Measurements from ENCODE around the gene EPHA4.

The EPHA4 gene

DNA sequence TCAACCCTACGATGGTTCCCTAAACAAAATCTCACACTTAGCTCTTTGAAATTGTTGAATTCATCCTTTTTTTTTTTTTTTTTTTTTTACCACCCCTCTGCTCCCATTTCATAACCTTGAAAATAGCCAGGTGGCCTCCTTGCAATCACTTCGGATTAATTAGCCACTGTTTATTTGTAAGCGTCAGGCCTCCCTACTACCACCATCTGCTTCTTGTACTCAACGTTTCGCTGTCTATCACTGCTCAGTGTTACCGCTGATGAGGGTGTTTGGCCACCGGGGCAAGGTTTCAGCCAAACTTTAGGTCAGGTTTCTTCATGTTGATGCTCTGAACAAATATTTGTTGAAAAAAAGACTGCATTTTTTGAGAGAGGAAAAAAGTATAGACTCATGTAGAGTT, 183.2 kb downstream of the EPHA4 start:
- DNase-seq: no peak

GRCh38 chr2:221385716-221386115, 186.4 kb downstream of the EPHA4 start:
- no peak for DNase-seq

GRCh38 chr2:221381928-221382488, 190.1 kb downstream of the EPHA4 start:
- DNase-seq: no peak

DNA sequence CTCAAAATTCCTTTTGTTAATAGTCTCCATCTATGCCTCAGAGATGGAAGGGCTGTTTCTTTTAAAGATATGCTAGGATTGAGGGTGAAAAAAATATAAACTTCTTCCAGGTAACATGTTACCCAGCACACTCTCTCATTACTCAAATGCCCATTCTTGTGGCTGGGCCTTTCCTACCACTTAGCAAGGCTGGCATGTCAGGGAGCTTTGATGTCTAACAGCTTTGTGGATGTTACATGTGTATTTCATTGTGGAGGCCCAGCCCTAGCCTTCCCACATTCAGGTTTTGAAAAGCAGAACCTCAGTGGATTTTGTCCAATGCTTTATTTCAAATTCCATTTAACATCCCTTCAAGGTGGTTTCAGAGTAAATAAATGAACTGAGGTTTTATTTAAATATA, 191.4 kb downstream of the EPHA4 start:
- no peak for DNase-seq

DNA sequence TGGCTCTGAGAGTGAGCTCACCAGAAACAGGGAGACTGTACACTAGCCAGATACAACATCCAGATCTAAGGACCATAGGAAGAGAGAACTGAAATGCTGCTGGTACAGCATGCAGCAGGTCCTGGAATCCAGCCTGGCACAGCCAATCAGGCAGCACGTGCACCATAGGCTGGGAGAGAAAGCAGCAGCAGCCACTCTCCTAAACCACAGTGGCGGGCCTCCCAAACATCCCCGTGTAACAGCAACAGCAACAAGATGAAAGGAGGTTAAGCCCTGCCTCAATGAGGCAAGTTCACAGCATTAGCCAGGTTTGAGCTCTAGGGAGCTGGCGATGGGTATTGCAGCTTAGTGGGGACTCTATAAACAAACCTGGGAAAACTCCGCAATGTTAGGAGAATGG, 192.0 kb downstream of the EPHA4 start:
- DNase-seq: no peak

- no peak for DNase-seq
Observed at GRCh38 chr2:221377597-221377996, 194.5 kb downstream of the EPHA4 start.

- DNase-seq: no peak
Observed at GRCh38 chr2:221377066-221377465, 195.0 kb downstream of the EPHA4 start.

DNA sequence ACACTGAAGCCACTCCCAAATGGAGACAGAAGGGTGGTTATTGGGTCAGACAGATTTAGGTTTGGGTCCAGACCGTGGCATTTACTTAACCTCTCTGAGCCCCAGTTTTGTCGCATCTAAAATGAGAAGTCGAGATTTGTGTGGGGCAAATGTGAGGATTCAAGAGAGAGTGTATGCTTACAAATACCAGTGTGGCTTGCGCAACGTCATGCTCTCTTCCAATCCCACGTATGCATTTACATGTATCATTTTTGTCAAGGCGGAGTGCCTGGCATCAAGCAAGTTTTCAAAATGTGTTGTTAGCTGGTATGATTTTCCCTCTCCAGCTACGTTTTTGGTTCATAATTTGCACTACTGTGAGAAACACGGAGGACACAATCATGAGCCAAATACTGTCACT, 197.9 kb downstream of the EPHA4 start:
- DNase-seq: no peak

- no peak for DNase-seq
Observed at GRCh38 chr2:221372907-221373306, 199.2 kb downstream of the EPHA4 start.

- DNase-seq: no peak
Observed at GRCh38 chr2:221372159-221372884, 199.8 kb downstream of the EPHA4 start.

DNA sequence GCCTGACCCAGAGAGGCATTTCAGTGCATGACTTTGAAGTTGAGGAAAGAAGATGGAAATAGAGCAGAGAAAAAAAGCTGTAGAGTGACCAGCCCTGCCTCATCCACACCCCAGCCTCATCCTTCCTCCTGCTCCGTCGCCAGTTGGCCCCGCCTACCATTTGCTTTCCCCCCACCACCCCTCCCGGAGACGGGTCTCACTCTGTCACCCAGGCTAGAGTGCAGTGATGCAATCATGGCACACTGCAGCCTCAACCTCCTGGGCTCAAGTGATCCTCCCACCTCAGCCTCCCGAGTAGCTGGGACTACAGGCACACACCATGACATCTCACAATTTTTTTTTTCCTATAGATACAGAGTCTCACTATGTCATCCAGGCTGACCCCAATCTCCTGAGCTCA, 200.8 kb downstream of the EPHA4 start:
- DNase-seq: no peak

GRCh38 chr2:221370857-221371211, 201.3 kb downstream of the EPHA4 start:
- DNase-seq: no peak

GRCh38 chr2:221370076-221370856, 201.8 kb downstream of the EPHA4 start:
- no peak for DNase-seq

Data from COR-L47 (cell line).